ENCODE measurements around the gene PIGR. TPM values are rescaled to one million over a fixed set of nuclear protein-coding genes. Genes with fewer than 3 reads are reported as not detected.

PIGR gene
- polyA plus RNA-seq, 5 donors, result 0.09 to 0.26 (median 0.13) TPM

- no peak for DNase-seq
Measured at GRCh38 chr1:206892351-206892984, 53.8 kb downstream of the PIGR start.

- DNase-seq, result no peak
Measured at GRCh38 chr1:206891412-206891811, 54.9 kb downstream of the PIGR start.

- no peak for DNase-seq
Measured at GRCh38 chr1:206890125-206891060, 55.9 kb downstream of the PIGR start.

- DNase-seq, result no peak
Measured at GRCh38 chr1:206887701-206888100, 58.6 kb downstream of the PIGR start.

GRCh38 chr1:206886831-206887230 is 59.4 kb downstream of the PIGR start:
- DNase-seq, result no peak

- no peak for DNase-seq
Measured at GRCh38 chr1:206885341-206886060, 60.8 kb downstream of the PIGR start.

GRCh38 chr1:206883876-206884275 is 62.4 kb downstream of the PIGR start:
- DNase-seq, result no peak

GRCh38 chr1:206883160-206883559 is 63.1 kb downstream of the PIGR start:
- DNase-seq, result no peak

- DNase-seq, result no peak
Measured at GRCh38 chr1:206882555-206882954, 63.7 kb downstream of the PIGR start.

GRCh38 chr1:206880314-206880713 is 66.0 kb downstream of the PIGR start:
- DNase-seq, result no peak

Other genes starting within 250 kb of the PIGR start
- not detected for gene IL19, start 175.7 kb downstream of the PIGR start, polyA plus RNA-seq (ENCODE audit: insufficient read depth in 1 of 5, insufficient read length in 5 of 5, low replicate concordance in 1 of 5)
- gene IL10, start 174.0 kb downstream of the PIGR start, polyA plus RNA-seq (ENCODE audit: insufficient read depth in 1 of 5, insufficient read length in 5 of 5, low replicate concordance in 1 of 5), result 1 to 10 TPM in 1 of 5 donors, under 1 TPM in 4; 0.38 to 1.0 (median 0.47) TPM
- not detected for gene IL20, start 80.8 kb downstream of the PIGR start, polyA plus RNA-seq (ENCODE audit: insufficient read depth in 1 of 5, insufficient read length in 5 of 5, low replicate concordance in 1 of 5)
- gene IL24, start 49.0 kb downstream of the PIGR start, polyA plus RNA-seq (ENCODE audit: insufficient read depth in 1 of 5, insufficient read length in 5 of 5, low replicate concordance in 1 of 5), result under 1 TPM; 0.22 to 0.64 (median 0.29) TPM
- gene FCMR, start 24.5 kb downstream of the PIGR start, polyA plus RNA-seq (ENCODE audit: insufficient read depth in 1 of 5, insufficient read length in 5 of 5, low replicate concordance in 1 of 5), result 1 to 10 TPM; 2.3 to 4.2 (median 2.5) TPM
- under 1 TPM in 3 of 5 donors, not detected in 2; 0.09 to 0.10 (median 0.09) TPM for gene FCAMR, start 24.0 kb upstream of the PIGR start, polyA plus RNA-seq (ENCODE audit: insufficient read depth in 1 of 5, insufficient read length in 5 of 5, low replicate concordance in 1 of 5)
- gene C1orf116, start 86.3 kb upstream of the PIGR start, polyA plus RNA-seq (ENCODE audit: insufficient read depth in 1 of 5, insufficient read length in 5 of 5, low replicate concordance in 1 of 5), result 10 to 100 TPM; 29.2 to 62.5 (median 36.6) TPM
- gene YOD1, start 104.7 kb upstream of the PIGR start, polyA plus RNA-seq (ENCODE audit: insufficient read depth in 1 of 5, insufficient read length in 5 of 5, low replicate concordance in 1 of 5), result 10 to 100 TPM in 4 of 5 donors, 1 to 10 TPM in 1; 9.6 to 17.9 (median 14.0) TPM
- 10 to 100 TPM; 12.6 to 18.4 (median 14.6) TPM for gene PFKFB2, start 106.8 kb upstream of the PIGR start, polyA plus RNA-seq (ENCODE audit: insufficient read depth in 1 of 5, insufficient read length in 5 of 5, low replicate concordance in 1 of 5)
- under 1 TPM; 0.46 to 0.86 (median 0.64) TPM for gene C4BPB, start 142.4 kb upstream of the PIGR start, polyA plus RNA-seq (ENCODE audit: insufficient read depth in 1 of 5, insufficient read length in 5 of 5, low replicate concordance in 1 of 5)
- gene C4BPA, start 157.8 kb upstream of the PIGR start, polyA plus RNA-seq (ENCODE audit: insufficient read depth in 1 of 5, insufficient read length in 5 of 5, low replicate concordance in 1 of 5), result 1 to 10 TPM in 1 of 5 donors, under 1 TPM in 4; 0.24 to 6.1 (median 0.42) TPM